Measurements from ENCODE around the gene SPR. TPM values are rescaled to one million over a fixed set of nuclear protein-coding genes. Genes with fewer than 3 reads are reported as not detected.
"Not testable (repeated sequence)": the region's sequence is repeated elsewhere in the genome, so short reads cannot be mapped to it uniquely, and the experiment has no call there.

The SPR gene
- polyA plus RNA-seq, 1 donor: 23.8 TPM

GRCh38 chr2:72897785-72898584 is 10.8 kb downstream of the SPR start:
- DNase-seq: no peak
- Histone ChIP-seq H3K36me3 (ENCODE audit: control insufficient read depth, insufficient read depth, low read length) (no peaks in the 10 kb centered on the region), H3K4me1 (ENCODE audit: control insufficient read depth, insufficient read depth, low read length) (peaks cover 6% of the 10 kb centered on the region), H3K9me3 (ENCODE audit: control insufficient read depth, low read depth, low read length) (no peaks in the 10 kb centered on the region), H3K27me3 (ENCODE audit: control insufficient read depth, insufficient read depth, low read length) (peaks cover 56% of the 10 kb centered on the region), H3K27ac (ENCODE audit: low read length) (no peak overlapping the region), H3K4me3 (ENCODE audit: low read length) (no peak overlapping the region)
- WGBS (ENCODE audit: insufficient coverage, low lambda C conversion rate): 54% methylated on average over 7 of the region's 18 CpGs

GRCh38 chr2:72898585-72898906 is 11.3 kb downstream of the SPR start:
- no CpG with 5 or more reads among the region's 2 CpGs for WGBS (ENCODE audit: insufficient coverage, low lambda C conversion rate)
- H3K4me1 ChIP-seq (ENCODE audit: control insufficient read depth, insufficient read depth, low read length): peaks cover 6% of the 10 kb centered on the region

GRCh38 chr2:72900191-72900825 is 13.1 kb downstream of the SPR start:
- peaks cover 51% of the 10 kb centered on the region for H3K27me3 ChIP-seq (ENCODE audit: control insufficient read depth, insufficient read depth, low read length)
- no peaks in the 10 kb centered on the region for H3K36me3 ChIP-seq (ENCODE audit: control insufficient read depth, insufficient read depth, low read length)
- H3K9me3 ChIP-seq (ENCODE audit: control insufficient read depth, low read depth, low read length): no peaks in the 10 kb centered on the region
- DNase-seq: no peak
- no peak overlapping the region for H3K27ac ChIP-seq (ENCODE audit: low read length)
- WGBS (ENCODE audit: insufficient coverage, low lambda C conversion rate): no CpG with 5 or more reads among the region's 5 CpGs
- no peak overlapping the region for H3K4me3 ChIP-seq (ENCODE audit: low read length)
- H3K4me1 ChIP-seq (ENCODE audit: control insufficient read depth, insufficient read depth, low read length): peaks cover 6% of the 10 kb centered on the region

More at GRCh38 chr2:72898585-72898906, 11.3 kb downstream of the SPR start:
- Histone ChIP-seq H3K27me3 (ENCODE audit: control insufficient read depth, insufficient read depth, low read length) (peaks cover 60% of the 10 kb centered on the region), H3K9me3 (ENCODE audit: control insufficient read depth, low read depth, low read length) (no peaks in the 10 kb centered on the region), H3K4me3 (ENCODE audit: low read length) (no peak overlapping the region), H3K27ac (ENCODE audit: low read length) (no peak overlapping the region), H3K36me3 (ENCODE audit: control insufficient read depth, insufficient read depth, low read length) (no peaks in the 10 kb centered on the region)
- no peak for DNase-seq

GRCh38 chr2:72901426-72901825 is 14.2 kb downstream of the SPR start:
- H3K4me3 ChIP-seq (ENCODE audit: low read length): no peak overlapping the region
- no peak overlapping the region for H3K27ac ChIP-seq (ENCODE audit: low read length)
- H3K4me1 ChIP-seq (ENCODE audit: control insufficient read depth, insufficient read depth, low read length): peaks cover under 1% of the 10 kb centered on the region
- DNase-seq: no peak
- H3K36me3 ChIP-seq (ENCODE audit: control insufficient read depth, insufficient read depth, low read length): no peaks in the 10 kb centered on the region
- no CpG with 5 or more reads among the region's 3 CpGs for WGBS (ENCODE audit: insufficient coverage, low lambda C conversion rate)
- peaks cover 59% of the 10 kb centered on the region for H3K27me3 ChIP-seq (ENCODE audit: control insufficient read depth, insufficient read depth, low read length)
- H3K9me3 ChIP-seq (ENCODE audit: control insufficient read depth, low read depth, low read length): no peaks in the 10 kb centered on the region

- H3K36me3 ChIP-seq (ENCODE audit: control insufficient read depth, insufficient read depth, low read length); H3K27ac ChIP-seq (ENCODE audit: low read length); H3K4me1 ChIP-seq (ENCODE audit: control insufficient read depth, insufficient read depth, low read length); DNase-seq; H3K4me3 ChIP-seq (ENCODE audit: low read length); H3K9me3 ChIP-seq (ENCODE audit: control insufficient read depth, low read depth, low read length): not testable (repeated sequence)
- WGBS (ENCODE audit: insufficient coverage, low lambda C conversion rate): no CpG with 5 or more reads among the region's 13 CpGs
- peaks cover 74% of the 10 kb centered on the region for H3K27me3 ChIP-seq (ENCODE audit: control insufficient read depth, insufficient read depth, low read length)
These were observed 20.2 kb downstream of the SPR start for GRCh38 chr2:72907369-72907768.

GRCh38 chr2:72908741-72909140 is 21.5 kb downstream of the SPR start:
- H3K4me3 ChIP-seq (ENCODE audit: low read length): no peak overlapping the region
- no peak for DNase-seq
- no peak overlapping the region for H3K27ac ChIP-seq (ENCODE audit: low read length)
- H3K9me3 ChIP-seq (ENCODE audit: control insufficient read depth, low read depth, low read length): no peaks in the 10 kb centered on the region
- no peaks in the 10 kb centered on the region for H3K4me1 ChIP-seq (ENCODE audit: control insufficient read depth, insufficient read depth, low read length)
- H3K27me3 ChIP-seq (ENCODE audit: control insufficient read depth, insufficient read depth, low read length): peaks cover 73% of the 10 kb centered on the region
- 90% methylated on average over 3 of the region's 3 CpGs for WGBS (ENCODE audit: insufficient coverage, low lambda C conversion rate)
- H3K36me3 ChIP-seq (ENCODE audit: control insufficient read depth, insufficient read depth, low read length): no peaks in the 10 kb centered on the region

GRCh38 chr2:72911256-72911655 is 24.0 kb downstream of the SPR start:
- no CpG with 5 or more reads among the region's 1 CpG for WGBS (ENCODE audit: insufficient coverage, low lambda C conversion rate)
- no peaks in the 10 kb centered on the region for H3K36me3 ChIP-seq (ENCODE audit: control insufficient read depth, insufficient read depth, low read length)
- DNase-seq: no peak
- peaks cover 2% of the 10 kb centered on the region for H3K9me3 ChIP-seq (ENCODE audit: control insufficient read depth, low read depth, low read length)
- H3K4me3 ChIP-seq (ENCODE audit: low read length): no peak overlapping the region
- H3K4me1 ChIP-seq (ENCODE audit: control insufficient read depth, insufficient read depth, low read length): peaks cover 7% of the 10 kb centered on the region
- H3K27me3 ChIP-seq (ENCODE audit: control insufficient read depth, insufficient read depth, low read length): peaks cover 85% of the 10 kb centered on the region
- no peak overlapping the region for H3K27ac ChIP-seq (ENCODE audit: low read length)

GRCh38 chr2:72913486-72914205 is 26.4 kb downstream of the SPR start:
- no peaks in the 10 kb centered on the region for H3K36me3 ChIP-seq (ENCODE audit: control insufficient read depth, insufficient read depth, low read length)
- no peak for DNase-seq
- peaks cover 6% of the 10 kb centered on the region for H3K9me3 ChIP-seq (ENCODE audit: control insufficient read depth, low read depth, low read length)
- WGBS (ENCODE audit: insufficient coverage, low lambda C conversion rate): 20% methylated on average over 1 of the region's 7 CpGs
- peaks cover 89% of the 10 kb centered on the region for H3K27me3 ChIP-seq (ENCODE audit: control insufficient read depth, insufficient read depth, low read length)
- peaks cover 19% of the 10 kb centered on the region for H3K4me1 ChIP-seq (ENCODE audit: control insufficient read depth, insufficient read depth, low read length)
- no peak overlapping the region for H3K4me3 ChIP-seq (ENCODE audit: low read length)
- no peak overlapping the region for H3K27ac ChIP-seq (ENCODE audit: low read length)

GRCh38 chr2:72914206-72914559 is 27.0 kb downstream of the SPR start:
- no peak for DNase-seq
- Histone ChIP-seq H3K36me3 (ENCODE audit: control insufficient read depth, insufficient read depth, low read length) (no peaks in the 10 kb centered on the region), H3K9me3 (ENCODE audit: control insufficient read depth, low read depth, low read length) (peaks cover 7% of the 10 kb centered on the region), H3K27ac (ENCODE audit: low read length) (no peak overlapping the region), H3K4me1 (ENCODE audit: control insufficient read depth, insufficient read depth, low read length) (peaks cover 20% of the 10 kb centered on the region), H3K4me3 (ENCODE audit: low read length) (no peak overlapping the region), H3K27me3 (ENCODE audit: control insufficient read depth, insufficient read depth, low read length) (peaks cover 91% of the 10 kb centered on the region)
- 27% methylated on average over 2 of the region's 7 CpGs for WGBS (ENCODE audit: insufficient coverage, low lambda C conversion rate)

GRCh38 chr2:72914589-72915319 is 27.5 kb downstream of the SPR start:
- no peak overlapping the region for H3K4me3 ChIP-seq (ENCODE audit: low read length)
- H3K36me3 ChIP-seq (ENCODE audit: control insufficient read depth, insufficient read depth, low read length): no peaks in the 10 kb centered on the region
- H3K27me3 ChIP-seq (ENCODE audit: control insufficient read depth, insufficient read depth, low read length): peaks cover 91% of the 10 kb centered on the region
- no CpG with 5 or more reads among the region's 17 CpGs for WGBS (ENCODE audit: insufficient coverage, low lambda C conversion rate)
- H3K4me1 ChIP-seq (ENCODE audit: control insufficient read depth, insufficient read depth, low read length): peaks cover 20% of the 10 kb centered on the region
- no peak overlapping the region for H3K27ac ChIP-seq (ENCODE audit: low read length)
- DNase-seq: no peak
- H3K9me3 ChIP-seq (ENCODE audit: control insufficient read depth, low read depth, low read length): peaks cover 8% of the 10 kb centered on the region
